Endothelial cell of umbilical vein (primary cell): ENCODE measurements around the gene SUGP1. TPM values are rescaled to one million over a fixed set of nuclear protein-coding genes. Genes with fewer than 3 reads are reported as not detected.

Experiments used
- BruUV-seq: library from RNA; stranded (reverse); fragments of 400-500 nt; replicated peaks from 2 replicates; lab custom pipeline; 2021; lab: Mats Ljungman, UMichigan
- CTCF ChIA-PET: fragments of 300-600, 350-600 bp; sonication (Branson Sonifier 250); formaldehyde crosslinking; loops from one replicate; lab custom pipeline; 2021; ENCODE audit warnings: antibody characterized with exemption, inconsistent platforms; lab: Charles Lee
- POLR2A ChIA-PET: fragments of 300-600, 350-600 bp; sonication (Branson Sonifier 250); formaldehyde crosslinking; loops from one replicate; lab custom pipeline; 2021; ENCODE audit warnings: antibody characterized with exemption, inconsistent platforms; lab: Charles Lee
- DNase-seq: peaks from one replicate; pipeline ENCODE4 v3.0.0-alpha.2; 2011; ENCODE audit warnings: low read depth, low spot score
- FAIRE-seq: peaks from 2 replicates; lab custom pipeline; 2011; peaks lifted over from hg19 to GRCh38; lab: Jason Lieb, UNC
- H2AFZ ChIP-seq: 2 replicates; pipeline ENCODE4 v1.6.0; 2012; ENCODE audit warnings: low read depth, low read length, control low read depth, inconsistent platforms
- H3K27ac ChIP-seq: 2 replicates; pipeline ENCODE4 v1.5.1; 2011; ENCODE audit warnings: low read depth, mild to moderate bottlenecking, control low read depth, low read length, moderate library complexity; ENCODE audit not compliant: insufficient read depth
- H3K27me3 ChIP-seq, 2 experiments: 2 replicates each; pipeline versions ENCODE4 v1.6.0 to v1.6.1; 2011; ENCODE audit warnings: low read length in 2 of 2, mixed read lengths in 1 of 2; ENCODE audit not compliant: control insufficient read depth in 2 of 2, insufficient read depth in 2 of 2
- H3K36me3 ChIP-seq, 2 experiments: 2 replicates in 1 of 2; 3 replicates in 1 of 2; pipeline ENCODE4 v1.5.1; 2011; ENCODE audit warnings: low read length in 2 of 2, mild to moderate bottlenecking in 1 of 2, moderate library complexity in 1 of 2; ENCODE audit not compliant: control insufficient read depth in 2 of 2, insufficient read depth in 2 of 2; ENCODE audit errors: extremely low read depth in 1 of 2
- H3K4me1 ChIP-seq: 3 replicates; pipeline ENCODE4 v1.5.1; 2011; ENCODE audit warnings: mild to moderate bottlenecking, low read length; ENCODE audit not compliant: control insufficient read depth, insufficient read depth; ENCODE audit errors: extremely low read depth
- H3K4me2 ChIP-seq: 2 replicates; pipeline ENCODE4 v1.6.1; 2011; ENCODE audit warnings: low read length, control low read depth, mixed read lengths; ENCODE audit not compliant: insufficient read depth
- H3K4me3 ChIP-seq, 3 experiments: fragments of 200-600 bp in 1 of 3; sonication (generic), shearing (Covaris generic) in 1 of 3; replicated peaks in 1 of 3; 2 replicates each; pipeline ENCODE4 v1.5.1; 2011 to 2016; ENCODE audit warnings: control low read depth in 3 of 3, low read length in 3 of 3, mild to moderate bottlenecking in 2 of 3, inconsistent platforms in 1 of 3, low read depth in 1 of 3, moderate library complexity in 1 of 3; ENCODE audit not compliant: insufficient read depth in 1 of 3
- H3K79me2 ChIP-seq: 2 replicates; pipeline ENCODE4 v1.6.0; 2012; ENCODE audit warnings: low read length, inconsistent platforms; ENCODE audit not compliant: control insufficient read depth, insufficient read depth
- H3K9ac ChIP-seq: replicated peaks from 2 replicates; pipeline ENCODE3; 2011; ENCODE audit warnings: low read length, control low read depth; ENCODE audit not compliant: insufficient read depth; ENCODE audit errors: extremely low read depth
- H3K9me1 ChIP-seq: replicated peaks from 3 replicates; pipeline ENCODE4 v1.6.0; 2011; ENCODE audit warnings: mild to moderate bottlenecking, low read length; ENCODE audit not compliant: control insufficient read depth, insufficient read depth; ENCODE audit errors: extremely low read depth
- H3K9me3 ChIP-seq: replicated peaks from 2 replicates; pipeline ENCODE4 v1.5.1; 2012; ENCODE audit warnings: low read length, inconsistent platforms; ENCODE audit not compliant: control insufficient read depth, insufficient read depth
- H4K20me1 ChIP-seq: replicated peaks from 2 replicates; pipeline ENCODE3; 2011; ENCODE audit warnings: mild to moderate bottlenecking, low read length; ENCODE audit not compliant: control insufficient read depth, insufficient read depth; ENCODE audit errors: extremely low read depth
- EZH2 ChIP-seq: IDR thresholded peaks from 2 replicates; pipeline ENCODE4 v1.6.1; 2012; ENCODE audit warnings: borderline replicate concordance, low read depth, mild to moderate bottlenecking, moderate library complexity, low read length, inconsistent platforms; ENCODE audit not compliant: severe bottlenecking
- GATA2 ChIP-seq: IDR thresholded peaks from 2 replicates; pipeline ENCODE4 v1.7.0; 2011; ENCODE audit warnings: low read depth, mild to moderate bottlenecking, moderate library complexity, mixed read lengths, low read length; ENCODE audit not compliant: insufficient read length, insufficient read depth
- JUN ChIP-seq: IDR thresholded peaks from 2 replicates; pipeline ENCODE4 v1.6.1; 2011; ENCODE audit warnings: borderline replicate concordance, low read depth; ENCODE audit not compliant: insufficient read length, insufficient read depth
- MYC ChIP-seq: IDR thresholded peaks from one replicate; pipeline ENCODE4 v1.6.1; 2011; ENCODE audit warnings: mild to moderate bottlenecking, low read depth, low read length
- POLR2A ChIP-seq: IDR thresholded peaks from 2 replicates; pipeline ENCODE4 v1.6.1; 2012; ENCODE audit warnings: low read depth, mild to moderate bottlenecking, control low read depth, low read length
- dilution Hi-C: fragments of 300-500 bp; cut with MboI; formaldehyde crosslinking; loops from one replicate; pipeline ENCODE4 v1.15.0; 2019; ENCODE audit warnings: low sequenced_read_pairs; ENCODE audit not compliant: extremely low pct_ligation_motif_present
- intact Hi-C: fragments of 100-400 bp; cut with micrococcal nuclease; formaldehyde crosslinking; loops from one replicate; pipeline ENCODE4 v1.10.0; 2022
- polyA plus RNA-seq, 4 experiments: library from polyadenylated mRNA; depleted of rRNA in 3 of 4; stranded (reverse) in 3 of 4; unstranded in 1 of 4; fragments of >200 nt; gene quantifications; 2 replicates each; pipeline versions ENCODE4 v1.2.1 to v1.2.3, GENCODE V29; 2011 to 2012; ENCODE audit warnings: missing spikeins in 1 of 4
- total RNA-seq: library from RNA; stranded (reverse); gene quantifications from 2 replicates; pipeline ENCODE4 v1.2.3, GENCODE V29; 2021
- TF ChIP-seq, protein P1 (sequence below), 2 donors: IDR thresholded peaks; 1 replicate in 1 of 2; 2 replicates in 1 of 2; pipeline ENCODE4 v1.5.1; 2011; ENCODE audit warnings: low read length in 2 of 2, mild to moderate bottlenecking in 2 of 2, moderate library complexity in 2 of 2, control low read depth in 1 of 2, inconsistent platforms in 1 of 2, low read depth in 1 of 2; ENCODE audit not compliant: insufficient read depth in 1 of 2; ENCODE audit errors: extremely low read depth in 1 of 2

SUGP1 gene
- total and polyA plus RNA-seq, 2 donors (not counting 3 experiments of a cell fraction or from before 2014, with no cell fraction given), result 41.0 to 64.7 TPM

DNA sequence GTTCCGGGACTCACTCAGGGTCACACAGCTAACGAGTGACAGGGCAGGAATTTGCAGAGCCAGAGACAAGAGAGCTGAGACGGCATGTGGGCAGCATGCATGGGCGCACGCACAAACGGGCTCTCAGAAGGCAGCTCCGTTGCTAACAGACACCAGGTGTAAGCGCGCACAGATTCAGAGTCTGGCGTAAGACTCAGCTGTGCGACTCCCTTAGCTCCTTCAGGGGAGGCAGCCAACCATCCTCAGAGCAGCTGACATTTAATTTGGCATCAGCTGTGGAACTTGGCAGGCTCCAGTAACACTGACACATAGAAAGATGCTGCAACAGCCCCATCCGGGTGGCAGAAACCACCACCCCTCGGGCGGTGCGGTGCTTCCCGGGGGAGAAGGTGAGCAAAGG lies 39.7 kb downstream of the SUGP1 start:
- Histone ChIP-seq H3K27me3 (no peaks in the 10 kb centered on the region), H3K27ac (no peak overlapping the region)
- dilution Hi-C loops, result no loop called here

DNA sequence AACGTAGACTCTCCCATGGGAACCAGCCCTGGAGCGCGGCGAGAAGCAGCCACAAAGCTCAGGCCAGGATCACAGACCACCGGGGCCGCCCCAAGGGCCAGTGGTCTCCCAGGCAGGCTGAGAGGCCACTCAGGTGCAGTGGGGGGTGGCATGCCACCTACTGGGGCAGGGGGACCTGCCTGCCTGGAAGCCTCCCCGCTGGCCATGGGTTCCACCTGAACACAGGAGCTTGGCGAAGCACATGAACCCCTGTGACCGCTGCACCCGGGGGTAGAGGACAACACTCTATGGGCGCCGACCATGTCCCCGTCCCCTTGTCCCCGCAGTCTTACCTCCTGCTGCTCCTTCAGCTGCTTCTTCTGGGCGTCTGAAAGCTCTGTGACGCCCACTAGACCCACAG lies 40.5 kb downstream of the SUGP1 start:
- H3K27me3 ChIP-seq, result no peaks in the 10 kb centered on the region
- H3K36me3 ChIP-seq, result peaks cover 5 to 34% of the 10 kb centered on the region in 2 experiments
- no peak overlapping the region for H3K27ac ChIP-seq
- no peaks in the 10 kb centered on the region for H3K79me2 ChIP-seq
- no peaks in the 10 kb centered on the region for H3K9me3 ChIP-seq
- H2AFZ ChIP-seq, result no peak overlapping the region
- dilution Hi-C loops, result no loop called here
- ChIA-PET POLR2A (no interaction called here), CTCF (no interaction called here)
- no peaks in the 10 kb centered on the region for H4K20me1 ChIP-seq
- H3K9ac ChIP-seq, result no peak overlapping the region
- no peaks in the 10 kb centered on the region for H3K4me1 ChIP-seq
- H3K9me1 ChIP-seq, result no peaks in the 10 kb centered on the region
- BruUV-seq, result no TSS peak
- H3K4me2 ChIP-seq, result no peak overlapping the region
- no peak for FAIRE-seq
- intact Hi-C loops, result no loop called here
- no peak overlapping the region for H3K4me3 ChIP-seq
- no peak for DNase-seq
- TF ChIP-seq, protein P1, sequence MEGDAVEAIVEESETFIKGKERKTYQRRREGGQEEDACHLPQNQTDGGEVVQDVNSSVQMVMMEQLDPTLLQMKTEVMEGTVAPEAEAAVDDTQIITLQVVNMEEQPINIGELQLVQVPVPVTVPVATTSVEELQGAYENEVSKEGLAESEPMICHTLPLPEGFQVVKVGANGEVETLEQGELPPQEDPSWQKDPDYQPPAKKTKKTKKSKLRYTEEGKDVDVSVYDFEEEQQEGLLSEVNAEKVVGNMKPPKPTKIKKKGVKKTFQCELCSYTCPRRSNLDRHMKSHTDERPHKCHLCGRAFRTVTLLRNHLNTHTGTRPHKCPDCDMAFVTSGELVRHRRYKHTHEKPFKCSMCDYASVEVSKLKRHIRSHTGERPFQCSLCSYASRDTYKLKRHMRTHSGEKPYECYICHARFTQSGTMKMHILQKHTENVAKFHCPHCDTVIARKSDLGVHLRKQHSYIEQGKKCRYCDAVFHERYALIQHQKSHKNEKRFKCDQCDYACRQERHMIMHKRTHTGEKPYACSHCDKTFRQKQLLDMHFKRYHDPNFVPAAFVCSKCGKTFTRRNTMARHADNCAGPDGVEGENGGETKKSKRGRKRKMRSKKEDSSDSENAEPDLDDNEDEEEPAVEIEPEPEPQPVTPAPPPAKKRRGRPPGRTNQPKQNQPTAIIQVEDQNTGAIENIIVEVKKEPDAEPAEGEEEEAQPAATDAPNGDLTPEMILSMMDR (IDR thresholded peaks at IDR 0.05; ENCODE audit: extremely low read depth in 1 of 2, insufficient read depth in 1 of 2, low read depth in 1 of 2, low read length in 2 of 2), result no peak
- TF ChIP-seq EZH2 (no peak), GATA2 (no peak), MYC (no peak), JUN (no peak), POLR2A (no peak)

More for the DNA sequence above, 39.7 kb downstream of the SUGP1 start:
- Histone ChIP-seq H3K36me3 (peaks cover 5 to 34% of the 10 kb centered on the region in 2 experiments), H3K9me1 (no peaks in the 10 kb centered on the region), H3K9ac (no peak overlapping the region), H3K9me3 (no peaks in the 10 kb centered on the region), H3K4me1 (no peaks in the 10 kb centered on the region), H2AFZ (no peak overlapping the region), H3K4me2 (no peak overlapping the region), H4K20me1 (no peaks in the 10 kb centered on the region), H3K79me2 (no peaks in the 10 kb centered on the region), H3K4me3 (no peak overlapping the region)
- CTCF ChIA-PET, result no interaction called here
- BruUV-seq, result no TSS peak
- FAIRE-seq (no peak), DNase-seq (no peak)
- no peak for TF ChIP-seq JUN
- intact Hi-C loops, result no loop called here
- POLR2A ChIA-PET, result no interaction called here
